ENCODE data around the gene UBE2E2. TPM values are rescaled to one million over a fixed set of nuclear protein-coding genes. Genes with fewer than 3 reads are reported as not detected.

Gene UBE2E2
- total and polyA plus RNA-seq, 12 donors, result 19.5 to 63.8 (median 52.2) TPM

GRCh38 chr3:23590424-23591273 is 387.5 kb downstream of the UBE2E2 start:
- Histone ChIP-seq H3K4me3 (no peak overlapping the region), H3K27me3 (no peaks in the 10 kb centered on the region), H3K4me1 (peaks cover 0 to 15% (median 8%) of the 10 kb centered on the region in 9 donors), H3K27ac (peak overlapping the region in 1 of 10 donors; percentile 9), H3K36me3 (no peaks in the 10 kb centered on the region), H3K9me3 (no peaks in the 10 kb centered on the region)
- ATAC-seq, result no peak
- no peak for DNase-seq
- intact Hi-C loops (cut with DNase I), result no loop called here
- WGBS, 2 donors, result 50 to 52% methylated on average over 8 of the region's 8 CpGs
- no peak for TF ChIP-seq CTCF (IDR thresholded peaks at IDR 0.05)

- no peak overlapping the region for H3K4me3 ChIP-seq
- peaks cover 0 to 15% (median 8%) of the 10 kb centered on the region in 9 donors for H3K4me1 ChIP-seq
- 89 to 92% methylated on average over 2 of the region's 2 CpGs for WGBS, 2 donors
- ATAC-seq (no peak), DNase-seq (no peak)
- intact Hi-C loops (cut with DNase I), result no loop called here
- no peak overlapping the region for H3K27ac ChIP-seq
- H3K27me3 ChIP-seq, result no peaks in the 10 kb centered on the region
- peaks cover 0 to 2% (median 0%) of the 10 kb centered on the region in 9 donors for H3K36me3 ChIP-seq
- peaks cover 0 to 2% (median 0%) of the 10 kb centered on the region in 11 donors for H3K9me3 ChIP-seq
- no peak for TF ChIP-seq CTCF (IDR thresholded peaks at IDR 0.05)
These were observed 388.2 kb downstream of the UBE2E2 start for GRCh38 chr3:23591374-23591773.

- WGBS, 2 donors, result 79 to 80% methylated on average over 5 of the region's 5 CpGs
- no peaks in the 10 kb centered on the region for H3K27me3 ChIP-seq
- ATAC-seq (no peak), DNase-seq (no peak)
- H3K4me1 ChIP-seq, result peaks cover 0 to 15% (median 8%) of the 10 kb centered on the region in 9 donors
- no peak overlapping the region for H3K27ac ChIP-seq
- H3K4me3 ChIP-seq, result no peak overlapping the region
- no peak for TF ChIP-seq CTCF (IDR thresholded peaks at IDR 0.05)
- peaks cover 0 to 6% (median 0%) of the 10 kb centered on the region in 11 donors for H3K9me3 ChIP-seq
- intact Hi-C loops (cut with DNase I), result no loop called here
- peaks cover 0 to 8% (median 0%) of the 10 kb centered on the region in 9 donors for H3K36me3 ChIP-seq
These were observed 390.1 kb downstream of the UBE2E2 start for GRCh38 chr3:23592961-23593931.

GRCh38 chr3:23594066-23594465 is 390.9 kb downstream of the UBE2E2 start:
- no peak overlapping the region for H3K27ac ChIP-seq
- DNase-seq, result no peak
- no peak for ATAC-seq
- peaks cover 0 to 15% (median 8%) of the 10 kb centered on the region in 9 donors for H3K4me1 ChIP-seq
- TF ChIP-seq CTCF (IDR thresholded peaks at IDR 0.05), result no peak
- intact Hi-C loops (cut with DNase I), result no loop called here
- WGBS, 2 donors, result 70 to 71% methylated on average over 4 of the region's 4 CpGs
- peaks cover 0 to 6% (median 0%) of the 10 kb centered on the region in 11 donors for H3K9me3 ChIP-seq
- H3K36me3 ChIP-seq, result peaks cover 0 to 8% (median 0%) of the 10 kb centered on the region in 9 donors
- H3K4me3 ChIP-seq, result no peak overlapping the region
- no peaks in the 10 kb centered on the region for H3K27me3 ChIP-seq
